ENCODE results near the gene MTF1.

MTF1 gene

GRCh38 chr1:37808369-37809319 is 50.7 kb downstream of the MTF1 start:
- peak; percentile 10 for TF ChIP-seq CTCF (IDR thresholded peaks at IDR 0.05; ENCODE audit: poor library complexity, severe bottlenecking)
- Histone ChIP-seq H3K9me3 (ENCODE audit: severe bottlenecking) (no peaks in the 10 kb centered on the region), H3K36me3 (ENCODE audit: low read depth) (peaks cover 43% of the 10 kb centered on the region), H3K27ac (ENCODE audit: poor library complexity, severe bottlenecking) (peak overlapping the region; percentile 65), H3K27me3 (ENCODE audit: insufficient read depth, poor library complexity, severe bottlenecking) (no peaks in the 10 kb centered on the region), H3K4me3 (ENCODE audit: severe bottlenecking) (peak overlapping the region; percentile 96), H3K4me1 (ENCODE audit: insufficient read depth, poor library complexity, severe bottlenecking) (peaks cover 3% of the 10 kb centered on the region)
- DNase-seq (ENCODE audit: low spot score): peak; percentile 56
- ATAC-seq (ENCODE audit: low read depth): peak; percentile 78

- H3K27me3 ChIP-seq (ENCODE audit: insufficient read depth, poor library complexity, severe bottlenecking): no peaks in the 10 kb centered on the region
- DNase-seq (ENCODE audit: low spot score) (peak; percentile 92), ATAC-seq (ENCODE audit: low read depth) (peak; percentile 80)
- peak within 1 kb of the TSS; percentile 96 for H3K4me3 ChIP-seq (ENCODE audit: severe bottlenecking)
- H3K4me1 ChIP-seq (ENCODE audit: insufficient read depth, poor library complexity, severe bottlenecking): peaks cover 3% of the 10 kb centered on the region
- peak within 1 kb of the TSS; percentile 65 for H3K27ac ChIP-seq (ENCODE audit: poor library complexity, severe bottlenecking)
- TF ChIP-seq CTCF (IDR thresholded peaks at IDR 0.05; ENCODE audit: poor library complexity, severe bottlenecking): no peak
- H3K9me3 ChIP-seq (ENCODE audit: severe bottlenecking): no peaks in the 10 kb centered on the region
- H3K36me3 ChIP-seq (ENCODE audit: low read depth): peaks cover 51% of the 10 kb centered on the region
These were observed 51.6 kb downstream of the MTF1 start, which contains the start of the genes C1orf122 and YRDC for GRCh38 chr1:37807555-37808368. Gene C1orf122, plus strand, starts transcription at chr1:37807790. Its CDS starts 615 bp downstream, at chr1:37808405. Gene YRDC, minus strand, starts transcription at chr1:37808208. Its CDS starts 28 bp downstream, at chr1:37808180.

GRCh38 chr1:37807220-37807554 is 52.2 kb downstream of the MTF1 start:
- no peak for TF ChIP-seq CTCF (IDR thresholded peaks at IDR 0.05; ENCODE audit: poor library complexity, severe bottlenecking)
- H3K36me3 ChIP-seq (ENCODE audit: low read depth): peaks cover 57% of the 10 kb centered on the region
- peak overlapping the region; percentile 65 for H3K27ac ChIP-seq (ENCODE audit: poor library complexity, severe bottlenecking)
- H3K9me3 ChIP-seq (ENCODE audit: severe bottlenecking): no peaks in the 10 kb centered on the region
- no peak for DNase-seq (ENCODE audit: low spot score)
- no peak for ATAC-seq (ENCODE audit: low read depth)
- H3K4me3 ChIP-seq (ENCODE audit: severe bottlenecking): peak overlapping the region; percentile 96
- H3K27me3 ChIP-seq (ENCODE audit: insufficient read depth, poor library complexity, severe bottlenecking): no peaks in the 10 kb centered on the region
- H3K4me1 ChIP-seq (ENCODE audit: insufficient read depth, poor library complexity, severe bottlenecking): peaks cover 3% of the 10 kb centered on the region

GRCh38 chr1:37802439-37802838 is 57.0 kb downstream of the MTF1 start:
- Histone ChIP-seq H3K27me3 (ENCODE audit: insufficient read depth, poor library complexity, severe bottlenecking) (no peaks in the 10 kb centered on the region), H3K36me3 (ENCODE audit: low read depth) (peaks cover 58% of the 10 kb centered on the region)

More at GRCh38 chr1:37802439-37802838, 57.0 kb downstream of the MTF1 start:
- Histone ChIP-seq H3K9me3 (ENCODE audit: severe bottlenecking) (no peaks in the 10 kb centered on the region), H3K27ac (ENCODE audit: poor library complexity, severe bottlenecking) (no peak overlapping the region), H3K4me3 (ENCODE audit: severe bottlenecking) (no peak overlapping the region), H3K4me1 (ENCODE audit: insufficient read depth, poor library complexity, severe bottlenecking) (no peaks in the 10 kb centered on the region)
- no peak for DNase-seq (ENCODE audit: low spot score)
- no peak for ATAC-seq (ENCODE audit: low read depth)
- no peak for TF ChIP-seq CTCF (IDR thresholded peaks at IDR 0.05; ENCODE audit: poor library complexity, severe bottlenecking)
